Measurements from ENCODE around the gene ANXA6. TPM values are rescaled to one million over a fixed set of nuclear protein-coding genes. Genes with fewer than 3 reads are reported as not detected.

The ANXA6 gene
- total and polyA plus RNA-seq, 10 of the 15 experiments (the other 5 are each of a cell fraction or from before 2014, with no cell fraction given), result 44.0 to 571 (median 465) TPM

DNA sequence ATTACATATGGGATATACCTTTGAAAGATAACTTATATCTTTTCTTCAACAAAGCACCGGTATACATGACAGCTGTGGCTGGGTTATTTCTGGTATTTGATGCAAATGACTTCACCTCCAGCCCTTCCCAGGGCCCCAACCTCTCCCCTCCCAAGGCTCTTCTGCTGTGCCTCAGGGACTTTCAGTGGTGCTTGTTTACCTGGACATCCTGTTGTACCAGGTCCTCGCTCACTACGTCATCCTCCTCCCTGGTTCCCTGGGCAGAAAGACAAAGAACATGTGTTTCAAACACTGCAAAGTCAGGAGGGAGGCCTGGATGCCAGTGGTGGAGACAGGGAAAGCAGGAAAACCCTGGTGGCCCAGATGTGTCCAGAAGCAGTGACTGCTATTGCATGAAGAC is 23.4 kb downstream of the ANXA6 start (continued):
- TF ChIP-seq, protein P1, sequence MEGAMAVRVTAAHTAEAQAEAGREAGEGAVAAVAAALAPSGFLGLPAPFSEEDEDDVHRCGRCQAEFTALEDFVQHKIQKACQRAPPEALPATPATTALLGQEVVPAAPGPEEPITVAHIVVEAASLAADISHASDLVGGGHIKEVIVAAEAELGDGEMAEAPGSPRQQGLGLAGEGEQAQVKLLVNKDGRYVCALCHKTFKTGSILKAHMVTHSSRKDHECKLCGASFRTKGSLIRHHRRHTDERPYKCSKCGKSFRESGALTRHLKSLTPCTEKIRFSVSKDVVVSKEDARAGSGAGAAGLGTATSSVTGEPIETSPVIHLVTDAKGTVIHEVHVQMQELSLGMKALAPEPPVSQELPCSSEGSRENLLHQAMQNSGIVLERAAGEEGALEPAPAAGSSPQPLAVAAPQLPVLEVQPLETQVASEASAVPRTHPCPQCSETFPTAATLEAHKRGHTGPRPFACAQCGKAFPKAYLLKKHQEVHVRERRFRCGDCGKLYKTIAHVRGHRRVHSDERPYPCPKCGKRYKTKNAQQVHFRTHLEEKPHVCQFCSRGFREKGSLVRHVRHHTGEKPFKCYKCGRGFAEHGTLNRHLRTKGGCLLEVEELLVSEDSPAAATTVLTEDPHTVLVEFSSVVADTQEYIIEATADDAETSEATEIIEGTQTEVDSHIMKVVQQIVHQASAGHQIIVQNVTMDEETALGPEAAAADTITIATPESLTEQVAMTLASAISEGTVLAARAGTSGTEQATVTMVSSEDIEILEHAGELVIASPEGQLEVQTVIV (IDR thresholded peaks at IDR 0.05; ENCODE audit: borderline replicate concordance, partially characterized antibody), result no peak
- TF ChIP-seq ZSCAN29 (IDR thresholded peaks at IDR 0.05) (no peak), SIN3A (IDR thresholded peaks at IDR 0.05; ENCODE audit: low read depth, low read length) (no peak)

DNA sequence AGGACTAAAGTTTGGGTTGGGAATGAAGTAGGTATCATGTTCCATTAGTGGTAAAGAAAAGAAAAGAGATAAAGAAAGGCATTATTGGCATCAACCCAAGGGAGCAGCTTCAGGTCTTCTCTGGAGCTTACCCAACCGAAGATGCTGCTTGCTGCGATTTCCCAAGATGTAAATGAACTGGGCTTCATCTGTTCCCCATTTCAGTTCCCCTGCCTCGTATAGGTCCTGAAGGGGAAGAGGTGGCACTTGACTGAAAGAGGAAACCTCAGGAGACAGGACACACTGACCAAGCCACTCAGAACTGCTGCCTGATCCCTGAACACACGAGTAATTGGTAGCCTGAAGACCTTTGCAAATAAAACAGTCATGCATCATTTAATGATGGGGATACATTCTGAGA is 24.6 kb downstream of the ANXA6 start:
- FAIRE-seq, result no peak
- no peak; the same call in 2 of the 3 replicates for ATAC-seq
- no peak for TF ChIP-seq FOXM1 (IDR thresholded peaks at IDR 0.05; ENCODE audit: low read depth, low read length)
- TF ChIP-seq RB1 (IDR thresholded peaks at IDR 0.05; ENCODE audit: borderline replicate concordance), result no peak
- TF ChIP-seq BRCA1 (IDR thresholded peaks at IDR 0.05; ENCODE audit: low read depth, low read length), result no peak
- TF ChIP-seq SPI1 (IDR thresholded peaks at IDR 0.05; ENCODE audit: borderline replicate concordance, insufficient read depth, low read depth, low read length), result peak; percentile 61; the same call in 1 of the 2 replicates
- peak in 1 of 2 experiments; percentile 19; a peak in 2 of 4 replicates for TF ChIP-seq IKZF2 (IDR thresholded peaks at IDR 0.05)
- no peak for TF ChIP-seq NFYA (IDR thresholded peaks at IDR 0.05; ENCODE audit: borderline replicate concordance, low read depth, low read length)
- TF ChIP-seq, protein P2, sequence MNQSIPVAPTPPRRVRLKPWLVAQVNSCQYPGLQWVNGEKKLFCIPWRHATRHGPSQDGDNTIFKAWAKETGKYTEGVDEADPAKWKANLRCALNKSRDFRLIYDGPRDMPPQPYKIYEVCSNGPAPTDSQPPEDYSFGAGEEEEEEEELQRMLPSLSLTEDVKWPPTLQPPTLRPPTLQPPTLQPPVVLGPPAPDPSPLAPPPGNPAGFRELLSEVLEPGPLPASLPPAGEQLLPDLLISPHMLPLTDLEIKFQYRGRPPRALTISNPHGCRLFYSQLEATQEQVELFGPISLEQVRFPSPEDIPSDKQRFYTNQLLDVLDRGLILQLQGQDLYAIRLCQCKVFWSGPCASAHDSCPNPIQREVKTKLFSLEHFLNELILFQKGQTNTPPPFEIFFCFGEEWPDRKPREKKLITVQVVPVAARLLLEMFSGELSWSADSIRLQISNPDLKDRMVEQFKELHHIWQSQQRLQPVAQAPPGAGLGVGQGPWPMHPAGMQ (IDR thresholded peaks at IDR 0.05; ENCODE audit: borderline replicate concordance), result no peak
- TF ChIP-seq NBN (IDR thresholded peaks at IDR 0.05), result no peak
- 0 out of 2 replicates have a peak, but pooled peaks have one; percentile 13 for TF ChIP-seq RUNX3 (IDR thresholded peaks at IDR 0.05; ENCODE audit: low read length)
- ChIA-PET CTCF (interaction anchor here (1.7 to 26.4 kb wide), 3 partner anchors 18 to 82 kb away, joined by 4 to 1107 read pairs (median 13); partner anchors contain the start of gene ANXA6), SMC1A (ENCODE audit: uncharacterized antibody, unreplicated experiment) (interaction anchor here (1.4 to 31.5 kb wide), 2 partner anchors 18 to 23 kb away, joined by 5 to 1132 read pairs; partner anchors contain the start of gene ANXA6), POLR2A (interaction anchor here (1.5 to 12.3 kb wide), 3 partner anchors 9 to 17 kb away, joined by 4 to 153 read pairs (median 7); no protein-coding TSS in a partner anchor), RAD21 (ENCODE audit: unreplicated experiment) (interaction anchor here (2.3 to 12.4 kb wide), 2 partner anchors 21 to 32 kb away, joined by 8 to 222 read pairs; partner anchors contain the start of gene ANXA6)
- Histone ChIP-seq H2AFZ (ENCODE audit: control insufficient read depth, low read depth, low read length) (no peak overlapping the region), H4K20me1 (ENCODE audit: control insufficient read depth, insufficient read depth) (no peaks in the 10 kb centered on the region), H3K27ac (ENCODE audit: control insufficient read depth, insufficient read depth) (peak overlapping the region; percentile 14; the same call in 1 of the 2 replicates), H3K79me2 (ENCODE audit: control insufficient read depth, insufficient read depth, low read length) (peaks cover 13% of the 10 kb centered on the region), H3K4me1 (ENCODE audit: control insufficient read depth, insufficient read depth, low read length) (peaks cover 57% of the 10 kb centered on the region), H3K9ac (ENCODE audit: control insufficient read depth, insufficient read depth, low read length) (no peak overlapping the region), H3K4me3 (no peak overlapping the region), H3K36me3 (ENCODE audit: control insufficient read depth in 2 of 2, insufficient read depth in 2 of 2, low read length in 1 of 2) (peaks cover 54 to 63% of the 10 kb centered on the region in 2 experiments), H3K4me2 (ENCODE audit: control insufficient read depth, insufficient read depth) (no peak overlapping the region; the same call in 1 of the 2 replicates), H3K9me3 (replicated peaks; ENCODE audit: control insufficient read depth, insufficient read depth, low read length) (no peaks in the 10 kb centered on the region), H3K27me3 (replicated peaks in 1 of 2; ENCODE audit: control insufficient read depth in 2 of 2, insufficient read depth in 2 of 2, low read length in 1 of 2) (no peaks in the 10 kb centered on the region)
- no peak for DNase-seq (ENCODE audit: low read depth, low spot score)
- WGBS (ENCODE audit: insufficient coverage, insufficient replicate concordance, low lambda C conversion rate, missing lambda C conversion rate), result 13% methylated on average over 4 of the region's 4 CpGs
- intact Hi-C loops (cut with micrococcal nuclease; ENCODE audit: unreplicated experiment), result no loop called here
- in situ Hi-C loops (cut with MboI), result no loop called here
- BruUV-seq (replicated peaks), result no TSS peak
